NCI-H510A (cell line): Measurements from ENCODE around the gene SCO2.
"Not testable (repeated sequence)": the region's sequence is repeated elsewhere in the genome, so short reads cannot be mapped to it uniquely, and the experiment has no call there.

Source experiments
- DNase-seq: peaks from one replicate; lab custom pipeline; 2025; lab: John Stamatoyannopoulos, UW

The SCO2 gene

GRCh38 chr22:50520184-50520583 is 5.2 kb downstream of the SCO2 start:
- DNase-seq = not testable (repeated sequence)

GRCh38 chr22:50519151-50519550 is 6.2 kb downstream of the SCO2 start:
- DNase-seq = no peak

GRCh38 chr22:50518606-50519005 is 6.8 kb downstream of the SCO2 start:
- DNase-seq = no peak

GRCh38 chr22:50517495-50518260 is 7.7 kb downstream of the SCO2 start:
- no peak for DNase-seq

GRCh38 chr22:50516891-50517290 is 8.5 kb downstream of the SCO2 start:
- DNase-seq = no peak

GRCh38 chr22:50516068-50516467 is 9.3 kb downstream of the SCO2 start:
- DNase-seq = no peak

GRCh38 chr22:50513175-50513574 is 12.2 kb downstream of the SCO2 start:
- DNase-seq = no peak

- no peak for DNase-seq
Observed at GRCh38 chr22:50508897-50509296, 16.5 kb downstream of the SCO2 start.

GRCh38 chr22:50507991-50508884 is 17.2 kb downstream of the SCO2 start, which contains the start of gene NCAPH2:
TSS of gene NCAPH2 (plus strand) at chr22:50508224. CDS start at chr22:50508338, 114 bp downstream.
- DNase-seq = peak; percentile 79

- DNase-seq = no peak
Observed at GRCh38 chr22:50507421-50507990, 17.9 kb downstream of the SCO2 start, which contains the start of gene LMF2. TSS of gene LMF2 (minus strand) at chr22:50507702. CDS start at chr22:50507675, 27 bp downstream.

GRCh38 chr22:50506611-50507420 is 18.6 kb downstream of the SCO2 start:
- DNase-seq = no peak

GRCh38 chr22:50505776-50506610 is 19.4 kb downstream of the SCO2 start:
- DNase-seq = no peak

- no peak for DNase-seq
Observed at GRCh38 chr22:50505276-50505775, 20.1 kb downstream of the SCO2 start.

- no peak for DNase-seq
Observed at GRCh38 chr22:50504369-50505211, 20.8 kb downstream of the SCO2 start.

GRCh38 chr22:50503475-50504145 is 21.8 kb downstream of the SCO2 start:
- no peak for DNase-seq

- DNase-seq = no peak
Observed at GRCh38 chr22:50502628-50503474, 22.5 kb downstream of the SCO2 start.

GRCh38 chr22:50502096-50502495 is 23.3 kb downstream of the SCO2 start:
- DNase-seq = no peak

GRCh38 chr22:50500452-50500851 is 24.9 kb downstream of the SCO2 start:
- DNase-seq = no peak
